Measurements from ENCODE around the gene HOXA1.

HOXA1 gene

GRCh38 chr7:27142580-27143022 lies 46.8 kb upstream of the HOXA1 start:
- ChIA-PET CTCF (interaction anchor here (0.7 to 4.4 kb wide), 17 partner anchors 11 to 460 kb away, joined by 3 to 34 read pairs (median 6); partner anchors contain the start of genes HOXA1 and HOXA7), POLR2A (interaction anchor here (0.6 to 1.6 kb wide), 8 partner anchors 12 to 1280 kb away, joined by 3 to 9 read pairs (median 4); partner anchors contain the start of genes HOXA4 and HOXA9)
- peaks cover 0 to 65% of the 10 kb centered on the region in 2 experiments; a peak in 2 of 3 replicates for H3K36me3 ChIP-seq (ENCODE audit: control insufficient read depth in 2 of 2, insufficient read depth in 1 of 2, low read length in 2 of 2)
- peaks cover 22% of the 10 kb centered on the region for H3K4me1 ChIP-seq (ENCODE audit: control insufficient read depth, insufficient read depth, low read length)
- no peak for TF ChIP-seq ELK4 (IDR thresholded peaks at IDR 0.05; ENCODE audit: borderline replicate concordance, low read depth, low read length)
- peak; percentile 29 for TF ChIP-seq SP2 (tag by site-specific recombination; IDR thresholded peaks at IDR 0.05)
- TF ChIP-seq ZNF266 (tag by site-specific recombination; IDR thresholded peaks at IDR 0.05; ENCODE audit: low read depth) = peak; percentile 75; the same call in 1 of the 2 replicates
- TF ChIP-seq ZBTB6 (tag by site-specific recombination; IDR thresholded peaks at IDR 0.05) = no peak
- no peak for TF ChIP-seq ZNF664 (tag by site-specific recombination; IDR thresholded peaks at IDR 0.05)
- TF ChIP-seq ZNF341 (tag by site-specific recombination; IDR thresholded peaks at IDR 0.05; ENCODE audit: low read depth) = peak; percentile 41; the same call in 1 of the 2 replicates
- TF ChIP-seq ZNF513 (tag by site-specific recombination; IDR thresholded peaks at IDR 0.05) = peak; percentile 78
- TF ChIP-seq ZBTB1 (tag by site-specific recombination; IDR thresholded peaks at IDR 0.05) = no peak
- TF ChIP-seq IKZF3 (tag by site-specific recombination; IDR thresholded peaks at IDR 0.05) = no peak
- TF ChIP-seq ZBTB48 (tag by site-specific recombination; IDR thresholded peaks at IDR 0.05) = no peak
- H3K4me3 ChIP-seq (ENCODE audit: low read depth, low read length) = peak overlapping the region; percentile 79
- H3K27ac ChIP-seq (ENCODE audit: extremely low read depth, low read depth, low read length) = peak overlapping the region; percentile 98
- no peaks in the 10 kb centered on the region for H3K9me3 ChIP-seq (ENCODE audit: control insufficient read depth, insufficient read depth, low read depth, low read length)

- POLR2A ChIA-PET = interaction anchor here (0.6 to 1.3 kb wide), 7 partner anchors 20 to 765 kb away, joined by 3 to 6 read pairs (median 4); partner anchors contain the start of gene SKAP2
- Histone ChIP-seq H3K4me3 (ENCODE audit: low read depth, low read length) (peak overlapping the region; percentile 79), H3K36me3 (ENCODE audit: control insufficient read depth in 2 of 2, insufficient read depth in 1 of 2, low read length in 2 of 2) (peaks cover 0 to 65% of the 10 kb centered on the region in 2 experiments; a peak in 2 of 3 replicates), H3K4me1 (ENCODE audit: control insufficient read depth, insufficient read depth, low read length) (peaks cover 23% of the 10 kb centered on the region), H3K9me3 (ENCODE audit: control insufficient read depth, insufficient read depth, low read depth, low read length) (no peaks in the 10 kb centered on the region), H3K27ac (ENCODE audit: extremely low read depth, low read depth, low read length) (peak overlapping the region; percentile 98)
- TF ChIP-seq ZBTB48 (tag by site-specific recombination; IDR thresholded peaks at IDR 0.05) (no peak), GLIS1 (tag by site-specific recombination; IDR thresholded peaks at IDR 0.05) (peak; percentile 18; the same call in 1 of the 2 replicates), ZNF501 (tag by site-specific recombination; IDR thresholded peaks at IDR 0.05) (no peak), ZNF174 (tag by site-specific recombination; IDR thresholded peaks at IDR 0.05) (no peak), GLIS2 (tag by site-specific recombination; IDR thresholded peaks at IDR 0.05) (peak; percentile 34; the same call in 1 of the 2 replicates), SCRT2 (tag by site-specific recombination; IDR thresholded peaks at IDR 0.05) (peak; percentile 84), ZFP37 (tag by site-specific recombination; IDR thresholded peaks at IDR 0.05) (0 out of 2 replicates have a peak, but pooled peaks have one; percentile 19), ZNF654 (tag by site-specific recombination; IDR thresholded peaks at IDR 0.05; ENCODE audit: low read depth) (no peak), ZNF169 (tag by site-specific recombination; IDR thresholded peaks at IDR 0.05) (no peak), GLI2 (tag by site-specific recombination; IDR thresholded peaks at IDR 0.05; ENCODE audit: borderline replicate concordance, low read depth) (no peak), ZBTB8A (tag by site-specific recombination; IDR thresholded peaks at IDR 0.05) (peak; percentile 63)
- CTCF ChIA-PET = interaction anchor here (0.6 to 4.4 kb wide), 13 partner anchors 8 to 955 kb away, joined by 3 to 29 read pairs (median 7); partner anchors contain the start of gene HOXA4
These were observed 46.3 kb upstream of the HOXA1 start for GRCh38 chr7:27141923-27142579.

Measured in HEK293 (cell line).